GM12878 (cell line): ENCODE data around the gene MICALL1. TPM values are rescaled to one million over a fixed set of nuclear protein-coding genes. Genes with fewer than 3 reads are reported as not detected.

Experiments
- ASH2L ChIP-seq: fragments of 300-600, 200-600 bp; sonication (generic); IDR thresholded peaks from 2 replicates; pipeline ENCODE4 v1.6.1; 2017; ENCODE audit warnings: low read depth, mild to moderate bottlenecking, borderline replicate concordance
- BCL11A ChIP-seq: IDR thresholded peaks from 2 replicates; pipeline ENCODE4 v1.6.1; 2011; ENCODE audit warnings: low read depth, low read length
- CBFB ChIP-seq: IDR thresholded peaks from 2 replicates; pipeline ENCODE4 v1.6.1; 2016; ENCODE audit warnings: antibody characterized with exemption, low read depth
- LARP7 ChIP-seq: fragments of 450-650 bp; IDR thresholded peaks from 2 replicates; pipeline ENCODE4 v1.6.1; 2017; ENCODE audit warnings: mild to moderate bottlenecking
- MEF2B ChIP-seq: fragments of 450-650 bp; IDR thresholded peaks from 2 replicates; pipeline ENCODE4 v1.6.1; 2018; ENCODE audit warnings: mild to moderate bottlenecking, moderate library complexity; ENCODE audit not compliant: partially characterized antibody, poor library complexity, severe bottlenecking
- MXI1 ChIP-seq: fragments of 150-350 bp; IDR thresholded peaks from 2 replicates; pipeline ENCODE4 v1.6.1; 2011; ENCODE audit warnings: low read depth, mild to moderate bottlenecking, inconsistent platforms, low read length, improper control_type of control experiment
- NBN ChIP-seq: fragments of 450-650 bp; IDR thresholded peaks from 2 replicates; pipeline ENCODE4 v1.6.1; 2016
- NFYB ChIP-seq: IDR thresholded peaks from 2 replicates; pipeline ENCODE4 v1.6.1; 2011; ENCODE audit warnings: low read depth, mild to moderate bottlenecking, low read length, improper control_type of control experiment, moderate library complexity; ENCODE audit not compliant: insufficient read depth
- NR2F1 ChIP-seq: fragments of 450-650 bp; conservative IDR thresholded peaks from 2 replicates; pipeline ENCODE4 v1.6.1; 2017; ENCODE audit warnings: mild to moderate bottlenecking
- PML ChIP-seq: IDR thresholded peaks from 2 replicates; pipeline ENCODE4 v1.6.1; 2012; ENCODE audit warnings: low read length, inconsistent platforms
- SMAD1 ChIP-seq: fragments of 450-650 bp; IDR thresholded peaks from 2 replicates; pipeline ENCODE4 v1.6.1; 2018; ENCODE audit warnings: mild to moderate bottlenecking, low read depth; ENCODE audit not compliant: partially characterized antibody
- SPI1 ChIP-seq: IDR thresholded peaks from 2 replicates; pipeline ENCODE4 v1.6.1; 2011; ENCODE audit warnings: low read depth, mild to moderate bottlenecking, low read length, moderate library complexity, borderline replicate concordance; ENCODE audit not compliant: insufficient read depth
- STAT3 ChIP-seq: IDR thresholded peaks from 2 replicates; pipeline ENCODE4 v1.6.1; 2011; ENCODE audit warnings: low read depth, low read length, improper control_type of control experiment
- SUZ12 ChIP-seq: fragments of 200-600 bp; sonication (generic); IDR thresholded peaks from one replicate; pipeline ENCODE4 v1.6.1; 2018; ENCODE audit warnings: antibody characterized with exemption, mild to moderate bottlenecking; ENCODE audit not compliant: unreplicated experiment
- TBL1XR1 ChIP-seq: IDR thresholded peaks from 2 replicates; pipeline ENCODE4 v1.6.1; 2012; ENCODE audit warnings: low read depth, low read length, improper control_type of control experiment
- ZNF207 ChIP-seq: fragments of 450-650 bp; IDR thresholded peaks from 2 replicates; pipeline ENCODE4 v1.6.1; 2014; ENCODE audit warnings: antibody characterized with exemption, mild to moderate bottlenecking, borderline replicate concordance
- ZSCAN29 ChIP-seq: fragments of 450-650 bp; IDR thresholded peaks from 2 replicates; pipeline ENCODE4 v1.6.1; 2017; ENCODE audit warnings: mild to moderate bottlenecking, moderate library complexity
- polyA plus RNA-seq, 11 experiments: library from polyadenylated mRNA; depleted of rRNA in 4 of 11; unstranded in 6 of 11; stranded (reverse) in 5 of 11; fragments of >200 nt; fragmentation: Nextera tagmentation in 4 of 11; fragmentation: Illumina TruSeq in 1 of 11; extraction: Ambion mirVana in 4 of 11; extraction: Trizol in 1 of 11; gene quantifications; 1 replicate in 1 of 11; 2 replicates in 10 of 11; pipeline versions ENCODE4 v1.2.1 to v1.2.3, GENCODE V29; 2011 to 2016; ENCODE audit warnings: inconsistent platforms in 2 of 11, missing spikeins in 2 of 11, low read depth in 1 of 11
- total RNA-seq, 4 experiments: library from RNA; depleted of rRNA in 3 of 4; stranded (reverse); fragments of >200 nt in 3 of 4; fragmentation: Illumina TruSeq in 1 of 4; extraction: Trizol in 1 of 4; gene quantifications; 2 replicates each; pipeline versions ENCODE4 v1.2.1 to v1.2.3, GENCODE V29; 2013 to 2021
- TF ChIP-seq, protein P1 (sequence below): fragments of 450-650 bp; IDR thresholded peaks from 2 replicates; pipeline ENCODE4 v1.6.1; 2018; ENCODE audit warnings: borderline replicate concordance, mild to moderate bottlenecking; ENCODE audit not compliant: partially characterized antibody
- TF ChIP-seq, protein P2 (sequence below): fragments of 450-650 bp; formaldehyde crosslinking; IDR thresholded peaks from 2 replicates; pipeline ENCODE4 v1.5.0; 2022; ENCODE audit warnings: mild to moderate bottlenecking, missing genetic modification characterization
- TF ChIP-seq, protein P3 (sequence below): IDR thresholded peaks from 2 replicates; pipeline ENCODE4 v1.6.1; 2011; ENCODE audit warnings: mild to moderate bottlenecking, low read depth, low read length, moderate library complexity; ENCODE audit not compliant: insufficient replicate concordance
- TF ChIP-seq, protein P4 (sequence below): fragments of 450-650 bp; IDR thresholded peaks from 2 replicates; pipeline ENCODE4 v1.6.1; 2017; ENCODE audit warnings: mild to moderate bottlenecking, low read depth, inconsistent platforms; ENCODE audit not compliant: poor library complexity, severe bottlenecking
- TF ChIP-seq, protein P5 (sequence below): IDR thresholded peaks from 2 replicates; pipeline ENCODE4 v1.6.1; 2012; ENCODE audit warnings: low read depth, low read length, improper control_type of control experiment

The MICALL1 gene
- total and polyA plus RNA-seq, 10 of the 15 experiments (the other 5 are each of a cell fraction or from before 2014, with no cell fraction given), result 0.72 to 30.7 (median 7.8) TPM

DNA sequence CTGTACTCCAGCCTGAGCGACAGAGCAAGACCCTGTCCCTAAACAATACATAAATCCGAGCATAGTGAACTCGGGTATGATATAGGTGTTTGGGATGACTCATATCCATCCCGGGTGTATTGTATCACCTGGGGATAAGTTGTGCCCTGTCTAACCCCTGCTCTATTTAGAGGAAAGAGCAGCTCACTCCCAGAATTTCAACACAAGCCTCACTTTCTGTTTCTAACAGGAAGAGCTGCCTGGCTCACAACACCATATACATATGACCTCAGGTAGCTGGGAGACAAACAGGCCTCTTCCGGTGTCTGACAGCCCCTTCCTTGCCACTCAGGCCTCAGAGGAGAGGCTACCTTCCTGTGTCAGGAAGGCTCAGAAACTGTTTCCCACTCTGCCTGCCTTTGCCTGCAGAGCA lies 9.9 kb upstream of the MICALL1 start (continued):
- TF ChIP-seq, protein P1, sequence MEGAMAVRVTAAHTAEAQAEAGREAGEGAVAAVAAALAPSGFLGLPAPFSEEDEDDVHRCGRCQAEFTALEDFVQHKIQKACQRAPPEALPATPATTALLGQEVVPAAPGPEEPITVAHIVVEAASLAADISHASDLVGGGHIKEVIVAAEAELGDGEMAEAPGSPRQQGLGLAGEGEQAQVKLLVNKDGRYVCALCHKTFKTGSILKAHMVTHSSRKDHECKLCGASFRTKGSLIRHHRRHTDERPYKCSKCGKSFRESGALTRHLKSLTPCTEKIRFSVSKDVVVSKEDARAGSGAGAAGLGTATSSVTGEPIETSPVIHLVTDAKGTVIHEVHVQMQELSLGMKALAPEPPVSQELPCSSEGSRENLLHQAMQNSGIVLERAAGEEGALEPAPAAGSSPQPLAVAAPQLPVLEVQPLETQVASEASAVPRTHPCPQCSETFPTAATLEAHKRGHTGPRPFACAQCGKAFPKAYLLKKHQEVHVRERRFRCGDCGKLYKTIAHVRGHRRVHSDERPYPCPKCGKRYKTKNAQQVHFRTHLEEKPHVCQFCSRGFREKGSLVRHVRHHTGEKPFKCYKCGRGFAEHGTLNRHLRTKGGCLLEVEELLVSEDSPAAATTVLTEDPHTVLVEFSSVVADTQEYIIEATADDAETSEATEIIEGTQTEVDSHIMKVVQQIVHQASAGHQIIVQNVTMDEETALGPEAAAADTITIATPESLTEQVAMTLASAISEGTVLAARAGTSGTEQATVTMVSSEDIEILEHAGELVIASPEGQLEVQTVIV, result no peak
- TF ChIP-seq, protein P2, sequence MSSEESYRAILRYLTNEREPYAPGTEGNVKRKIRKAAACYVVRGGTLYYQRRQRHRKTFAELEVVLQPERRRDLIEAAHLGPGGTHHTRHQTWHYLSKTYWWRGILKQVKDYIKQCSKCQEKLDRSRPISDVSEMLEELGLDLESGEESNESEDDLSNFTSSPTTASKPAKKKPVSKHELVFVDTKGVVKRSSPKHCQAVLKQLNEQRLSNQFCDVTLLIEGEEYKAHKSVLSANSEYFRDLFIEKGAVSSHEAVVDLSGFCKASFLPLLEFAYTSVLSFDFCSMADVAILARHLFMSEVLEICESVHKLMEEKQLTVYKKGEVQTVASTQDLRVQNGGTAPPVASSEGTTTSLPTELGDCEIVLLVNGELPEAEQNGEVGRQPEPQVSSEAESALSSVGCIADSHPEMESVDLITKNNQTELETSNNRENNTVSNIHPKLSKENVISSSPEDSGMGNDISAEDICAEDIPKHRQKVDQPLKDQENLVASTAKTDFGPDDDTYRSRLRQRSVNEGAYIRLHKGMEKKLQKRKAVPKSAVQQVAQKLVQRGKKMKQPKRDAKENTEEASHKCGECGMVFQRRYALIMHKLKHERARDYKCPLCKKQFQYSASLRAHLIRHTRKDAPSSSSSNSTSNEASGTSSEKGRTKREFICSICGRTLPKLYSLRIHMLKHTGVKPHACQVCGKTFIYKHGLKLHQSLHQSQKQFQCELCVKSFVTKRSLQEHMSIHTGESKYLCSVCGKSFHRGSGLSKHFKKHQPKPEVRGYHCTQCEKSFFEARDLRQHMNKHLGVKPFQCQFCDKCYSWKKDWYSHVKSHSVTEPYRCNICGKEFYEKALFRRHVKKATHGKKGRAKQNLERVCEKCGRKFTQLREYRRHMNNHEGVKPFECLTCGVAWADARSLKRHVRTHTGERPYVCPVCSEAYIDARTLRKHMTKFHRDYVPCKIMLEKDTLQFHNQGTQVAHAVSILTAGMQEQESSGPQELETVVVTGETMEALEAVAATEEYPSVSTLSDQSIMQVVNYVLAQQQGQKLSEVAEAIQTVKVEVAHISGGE, result no peak
- TF ChIP-seq MXI1 (no peak), MEF2B (no peak), BCL11A (no peak), LARP7 (no peak), TBL1XR1 (no peak), SUZ12 (no peak), NFYB (no peak), ASH2L (0 out of 2 replicates have a peak, but pooled peaks have one; percentile 63), NR2F1 (0 out of 2 replicates have a peak, but pooled peaks have one; percentile 38), CBFB (no peak), NBN (0 out of 2 replicates have a peak, but pooled peaks have one; percentile 17), PML (no peak), SPI1 (no peak), SMAD1 (no peak), ZSCAN29 (no peak), STAT3 (no peak), ZNF207 (no peak)
- TF ChIP-seq, protein P3, sequence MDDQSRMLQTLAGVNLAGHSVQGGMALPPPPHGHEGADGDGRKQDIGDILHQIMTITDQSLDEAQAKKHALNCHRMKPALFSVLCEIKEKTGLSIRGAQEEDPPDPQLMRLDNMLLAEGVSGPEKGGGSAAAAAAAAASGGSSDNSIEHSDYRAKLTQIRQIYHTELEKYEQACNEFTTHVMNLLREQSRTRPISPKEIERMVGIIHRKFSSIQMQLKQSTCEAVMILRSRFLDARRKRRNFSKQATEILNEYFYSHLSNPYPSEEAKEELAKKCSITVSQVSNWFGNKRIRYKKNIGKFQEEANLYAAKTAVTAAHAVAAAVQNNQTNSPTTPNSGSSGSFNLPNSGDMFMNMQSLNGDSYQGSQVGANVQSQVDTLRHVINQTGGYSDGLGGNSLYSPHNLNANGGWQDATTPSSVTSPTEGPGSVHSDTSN, result no peak
- TF ChIP-seq, protein P4, sequence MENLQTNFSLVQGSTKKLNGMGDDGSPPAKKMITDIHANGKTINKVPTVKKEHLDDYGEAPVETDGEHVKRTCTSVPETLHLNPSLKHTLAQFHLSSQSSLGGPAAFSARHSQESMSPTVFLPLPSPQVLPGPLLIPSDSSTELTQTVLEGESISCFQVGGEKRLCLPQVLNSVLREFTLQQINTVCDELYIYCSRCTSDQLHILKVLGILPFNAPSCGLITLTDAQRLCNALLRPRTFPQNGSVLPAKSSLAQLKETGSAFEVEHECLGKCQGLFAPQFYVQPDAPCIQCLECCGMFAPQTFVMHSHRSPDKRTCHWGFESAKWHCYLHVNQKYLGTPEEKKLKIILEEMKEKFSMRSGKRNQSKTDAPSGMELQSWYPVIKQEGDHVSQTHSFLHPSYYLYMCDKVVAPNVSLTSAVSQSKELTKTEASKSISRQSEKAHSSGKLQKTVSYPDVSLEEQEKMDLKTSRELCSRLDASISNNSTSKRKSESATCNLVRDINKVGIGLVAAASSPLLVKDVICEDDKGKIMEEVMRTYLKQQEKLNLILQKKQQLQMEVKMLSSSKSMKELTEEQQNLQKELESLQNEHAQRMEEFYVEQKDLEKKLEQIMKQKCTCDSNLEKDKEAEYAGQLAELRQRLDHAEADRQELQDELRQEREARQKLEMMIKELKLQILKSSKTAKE, result no peak
- TF ChIP-seq, protein P5, sequence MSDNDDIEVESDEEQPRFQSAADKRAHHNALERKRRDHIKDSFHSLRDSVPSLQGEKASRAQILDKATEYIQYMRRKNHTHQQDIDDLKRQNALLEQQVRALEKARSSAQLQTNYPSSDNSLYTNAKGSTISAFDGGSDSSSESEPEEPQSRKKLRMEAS, result no peak
